BLaER1 (cell line): ENCODE data around the gene MAK.

Experiments
- H3K27ac ChIP-seq: shearing (Covaris generic); formaldehyde crosslinking; 2 replicates; pipeline ENCODE4 v1.8.1; 2022
- H3K27me3 ChIP-seq: shearing (Covaris generic); formaldehyde crosslinking; 2 replicates; pipeline ENCODE4 v1.8.1; 2022
- H3K36me3 ChIP-seq: shearing (Covaris generic); formaldehyde crosslinking; 2 replicates; pipeline ENCODE4 v1.8.1; 2022
- H3K4me1 ChIP-seq: shearing (Covaris generic); formaldehyde crosslinking; 2 replicates; pipeline ENCODE4 v1.8.1; 2022
- H3K4me2 ChIP-seq: shearing (Covaris generic); formaldehyde crosslinking; 2 replicates; pipeline ENCODE4 v1.8.1; 2022
- H3K4me3 ChIP-seq: shearing (Covaris generic); formaldehyde crosslinking; 2 replicates; pipeline ENCODE4 v1.8.1; 2022
- H3K9ac ChIP-seq: shearing (Covaris generic); formaldehyde crosslinking; 2 replicates; pipeline ENCODE4 v1.8.1; 2022
- H3K9me3 ChIP-seq: shearing (Covaris generic); formaldehyde crosslinking; 2 replicates; pipeline ENCODE4 v1.8.1; 2022
- H4K20me1 ChIP-seq: shearing (Covaris generic); formaldehyde crosslinking; 2 replicates; pipeline ENCODE4 v1.8.1; 2022
- Cebpa-rat ChIP-seq: shearing (Covaris generic); IDR thresholded peaks from 2 replicates; pipeline ENCODE4 v1.8.1; 2022

Gene MAK

GRCh38 chr6:10720265-10720959, 117.9 kb downstream of the MAK start:
- Histone ChIP-seq H3K4me1 (peaks cover 45% of the 10 kb centered on the region), H3K27me3 (no peaks in the 10 kb centered on the region), H3K4me3 (peak overlapping the region; percentile 74), H4K20me1 (no peaks in the 10 kb centered on the region), H3K4me2 (peak overlapping the region; percentile 91), H3K36me3 (peaks cover 7% of the 10 kb centered on the region; the same call in 1 of the 2 replicates), H3K9ac (peak overlapping the region; percentile 79), H3K9me3 (peaks cover 30% of the 10 kb centered on the region), H3K27ac (peak overlapping the region; percentile 81)
- TF ChIP-seq Cebpa-rat = no peak

GRCh38 chr6:10719964-10720264, 118.4 kb downstream of the MAK start:
- Histone ChIP-seq H3K4me1 (peaks cover 44% of the 10 kb centered on the region), H3K9me3 (peaks cover 30% of the 10 kb centered on the region), H3K9ac (peak overlapping the region; percentile 79), H3K36me3 (peaks cover 2% of the 10 kb centered on the region; the same call in 1 of the 2 replicates), H3K27ac (peak overlapping the region; percentile 81), H4K20me1 (no peaks in the 10 kb centered on the region), H3K4me2 (peak overlapping the region; percentile 91), H3K4me3 (peak overlapping the region; percentile 74), H3K27me3 (no peaks in the 10 kb centered on the region)
- TF ChIP-seq Cebpa-rat = no peak

GRCh38 chr6:10719296-10719963, 118.9 kb downstream of the MAK start:
- no peaks in the 10 kb centered on the region for H3K36me3 ChIP-seq
- H3K4me2 ChIP-seq = peak overlapping the region; percentile 91
- peak overlapping the region; percentile 81; the same call in 1 of the 2 replicates for H3K27ac ChIP-seq
- H3K9me3 ChIP-seq = peaks cover 30% of the 10 kb centered on the region
- no peaks in the 10 kb centered on the region for H4K20me1 ChIP-seq
- H3K4me1 ChIP-seq = peaks cover 39% of the 10 kb centered on the region
- peak overlapping the region; percentile 74 for H3K4me3 ChIP-seq
- no peak for TF ChIP-seq Cebpa-rat
- no peak overlapping the region; the same call in 1 of the 2 replicates for H3K9ac ChIP-seq
- no peaks in the 10 kb centered on the region for H3K27me3 ChIP-seq

- Histone ChIP-seq H4K20me1 (no peaks in the 10 kb centered on the region), H3K9me3 (peaks cover 14% of the 10 kb centered on the region), H3K9ac (no peak overlapping the region), H3K36me3 (peaks cover 18% of the 10 kb centered on the region), H3K4me3 (no peak overlapping the region), H3K27me3 (no peaks in the 10 kb centered on the region), H3K27ac (no peak overlapping the region), H3K4me1 (no peaks in the 10 kb centered on the region), H3K4me2 (no peak overlapping the region)
- TF ChIP-seq Cebpa-rat = no peak
Observed at GRCh38 chr6:10713962-10714361, 124.4 kb downstream of the MAK start.
